Activated CD8-positive, alpha-beta memory T cell treated with anti-CD3 and anti-CD28 coated beads for 24 hours (primary cell): ENCODE data around the gene RRAGB.
A peak's percentile ranks its signal among the peaks of the same experiment; 100 is the strongest.
"Not testable (repeated sequence)": the region's sequence is repeated elsewhere in the genome, so short reads cannot be mapped to it uniquely, and the experiment has no call there.

Experiments used
- DNase-seq: peaks from one replicate; pipeline ENCODE4 v3.0.0-alpha.2; 2020

Gene RRAGB

GRCh38 chrX:55717521-55718497 is at the start of gene RRAGB:
Gene RRAGB (plus strand): TSS chrX:55717749. CDS start chrX:55718328, 579 bp downstream.
- peak; percentile 91 for DNase-seq

- DNase-seq, result no peak
Observed at GRCh38 chrX:55668084-55668483, 49.5 kb upstream of the RRAGB start.

GRCh38 chrX:55688579-55688978 is 29.0 kb upstream of the RRAGB start:
- DNase-seq, result not testable (repeated sequence)

- DNase-seq, result no peak
Observed at GRCh38 chrX:55695227-55696018, 22.1 kb upstream of the RRAGB start.

GRCh38 chrX:55697381-55697780 is 20.2 kb upstream of the RRAGB start:
- no peak for DNase-seq

DNA sequence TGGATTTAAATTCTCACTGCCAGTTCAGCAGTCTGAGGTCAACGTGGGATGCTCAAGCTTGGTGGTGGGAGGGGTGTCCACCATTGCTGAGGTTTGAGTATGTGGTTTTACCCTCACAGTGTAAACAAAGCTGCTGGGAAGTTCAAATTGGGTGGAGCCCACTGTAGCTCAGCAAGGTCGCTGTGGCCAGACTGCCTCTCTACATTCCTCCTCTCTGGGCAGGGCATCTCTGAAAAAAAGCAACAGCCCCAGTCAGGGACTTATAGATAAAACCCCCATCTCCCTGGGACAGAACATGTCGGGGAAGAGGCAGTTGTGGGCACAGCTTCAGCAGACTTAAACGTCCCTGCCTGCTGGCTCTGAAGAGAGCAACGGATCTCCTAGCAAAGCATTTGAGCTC is 14.9 kb upstream of the RRAGB start:
- DNase-seq, result no peak

GRCh38 chrX:55703436-55703835 is 14.1 kb upstream of the RRAGB start:
- DNase-seq, result not testable (repeated sequence)

DNA sequence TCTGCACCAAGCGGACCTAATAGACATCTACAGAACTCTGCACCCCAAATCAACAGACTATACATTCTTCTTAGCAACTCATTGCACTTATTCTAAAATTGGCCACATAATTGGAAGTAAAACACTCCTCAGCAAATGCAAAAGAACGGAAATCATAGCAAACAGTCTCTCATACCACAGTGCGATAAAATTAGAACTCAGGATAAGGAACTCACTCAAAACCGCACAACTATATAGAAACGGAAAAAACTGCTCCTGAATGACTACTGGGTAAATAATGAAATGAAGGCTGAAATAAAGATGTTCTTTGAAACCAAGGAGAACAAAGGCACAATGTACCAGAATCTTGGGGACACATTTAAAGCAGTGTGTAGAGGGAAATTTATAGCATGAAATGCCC is 12.5 kb upstream of the RRAGB start:
- not testable (repeated sequence) for DNase-seq

DNA sequence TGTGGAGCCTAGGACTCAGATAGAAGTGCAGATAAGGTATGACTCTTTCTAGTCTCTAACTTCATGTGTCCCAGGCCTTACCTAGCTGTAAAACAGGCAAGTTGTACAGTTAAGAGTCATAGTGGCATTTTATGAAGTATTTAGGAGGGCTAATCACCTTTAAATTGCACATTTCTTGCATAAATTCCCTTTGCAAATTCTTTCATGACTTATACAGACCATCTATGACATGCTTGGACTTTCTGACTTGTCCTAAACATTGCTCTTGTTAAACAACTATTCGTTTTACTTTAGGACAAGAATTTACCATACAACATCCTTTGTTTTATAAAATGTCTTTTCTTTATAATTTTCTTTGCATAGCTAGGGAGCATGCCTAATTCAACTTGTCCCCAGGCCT is 7.8 kb upstream of the RRAGB start:
- no peak for DNase-seq

GRCh38 chrX:55710701-55711100 is 6.8 kb upstream of the RRAGB start:
- no peak for DNase-seq

GRCh38 chrX:55713631-55714030 is 3.9 kb upstream of the RRAGB start:
- no peak for DNase-seq

DNA sequence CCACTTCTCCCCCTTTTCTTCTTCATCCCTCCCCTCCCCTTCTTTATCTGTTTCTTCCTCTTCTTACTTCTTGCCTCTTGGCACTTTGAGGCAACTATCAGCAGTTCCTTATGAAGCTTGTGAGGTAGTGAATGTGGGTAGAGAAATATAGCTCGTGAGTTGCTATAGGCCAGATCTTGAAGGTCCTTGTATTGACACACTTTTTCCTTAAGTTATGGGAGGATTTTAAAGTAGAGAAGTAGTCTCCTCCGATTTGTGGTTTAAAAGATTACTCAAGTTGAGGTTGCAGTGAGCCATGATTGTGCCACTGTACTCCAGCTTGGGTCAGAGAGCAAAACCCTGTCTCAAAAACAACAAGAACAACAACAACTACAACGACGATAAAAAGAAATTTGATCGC is 3.4 kb upstream of the RRAGB start:
- no peak for DNase-seq

DNA sequence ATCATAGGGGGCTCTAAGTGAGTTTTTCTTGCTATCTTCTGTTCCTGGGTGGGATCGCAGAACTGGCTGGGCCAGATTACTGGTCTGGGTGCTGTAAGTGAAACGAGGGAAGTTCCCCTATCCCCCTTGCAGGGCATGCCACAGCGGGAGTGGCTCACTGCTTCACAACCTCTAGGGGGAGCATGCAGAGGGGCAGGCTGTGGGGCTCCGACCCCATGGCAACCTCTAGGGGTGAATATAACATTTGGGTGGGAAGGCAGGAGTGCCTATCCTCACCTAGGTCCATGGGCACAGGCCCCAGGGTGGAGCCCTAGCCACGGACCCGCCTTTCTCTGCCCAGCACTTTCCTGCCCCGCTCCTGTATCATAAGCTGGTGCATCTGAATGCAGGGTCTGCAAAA is 1.7 kb upstream of the RRAGB start:
- no peak for DNase-seq

- no peak for DNase-seq
Observed at GRCh38 chrX:55716937-55717336, 612 bp upstream of the RRAGB start.

DNA sequence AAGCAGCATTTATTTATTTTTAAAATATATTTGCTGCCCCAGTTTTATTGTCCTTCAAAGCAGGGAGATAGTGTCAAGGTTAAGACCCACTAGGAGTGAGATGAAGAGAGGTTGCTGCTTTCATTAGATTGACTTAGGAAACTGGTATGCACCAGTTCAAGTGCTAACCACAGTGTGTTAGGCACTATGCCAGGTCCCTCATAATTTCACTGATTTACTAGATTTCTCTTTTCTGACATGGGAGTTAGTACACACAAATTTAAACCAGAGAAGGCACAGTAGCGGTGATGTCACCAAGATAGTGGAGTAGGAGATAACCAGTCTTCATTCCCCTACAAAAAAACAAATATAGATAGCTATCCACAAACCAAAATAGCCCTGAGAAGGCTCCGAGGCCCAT is 14.3 kb downstream of the RRAGB start:
- no peak for DNase-seq

DNA sequence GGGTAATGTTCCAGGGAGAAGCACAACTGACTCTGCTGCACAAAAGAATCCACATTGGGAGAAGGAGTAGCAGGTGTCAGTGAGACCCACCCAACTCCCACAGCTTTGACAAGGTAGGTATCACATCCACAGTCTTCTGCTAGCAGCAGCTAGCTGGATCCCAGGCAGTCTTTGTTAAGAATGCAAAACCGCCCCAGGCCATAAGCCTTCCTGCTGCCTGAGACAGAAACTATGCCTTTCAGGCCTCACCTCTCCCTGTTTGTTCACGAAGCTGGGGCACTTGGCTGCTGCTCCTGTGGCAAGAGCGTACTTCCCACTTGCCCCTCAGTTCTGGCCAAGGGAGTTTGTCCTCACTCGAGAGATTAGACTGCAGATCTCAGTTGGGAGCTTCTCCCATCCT is 21.4 kb downstream of the RRAGB start:
- DNase-seq, result no peak

GRCh38 chrX:55742649-55743048 is 25.1 kb downstream of the RRAGB start:
- no peak for DNase-seq

GRCh38 chrX:55748463-55748862 is 30.9 kb downstream of the RRAGB start:
- not testable (repeated sequence) for DNase-seq

DNA sequence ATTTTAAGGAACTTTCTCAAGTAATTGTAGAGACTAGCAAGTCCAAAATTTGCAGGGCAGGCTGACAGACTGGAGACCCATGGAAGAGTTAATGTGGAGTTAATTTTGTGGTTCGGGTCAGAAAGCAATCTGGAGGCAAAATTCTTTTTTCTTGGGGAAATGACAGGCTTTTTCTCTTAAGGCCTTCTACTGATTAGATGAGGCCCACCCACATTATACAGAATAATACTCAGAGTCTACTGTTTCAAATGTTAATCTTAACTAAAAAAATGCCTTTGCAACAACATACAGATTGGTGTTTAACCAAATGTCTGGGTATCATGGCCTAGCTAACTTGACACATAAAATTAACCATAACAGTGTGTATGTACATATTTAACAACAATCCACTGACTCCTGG is 32.7 kb downstream of the RRAGB start:
- DNase-seq, result no peak

- DNase-seq, result no peak
Observed at GRCh38 chrX:55754861-55755294, 37.3 kb downstream of the RRAGB start.

- no peak for DNase-seq
Observed at GRCh38 chrX:55758033-55758432, 40.5 kb downstream of the RRAGB start.

DNA sequence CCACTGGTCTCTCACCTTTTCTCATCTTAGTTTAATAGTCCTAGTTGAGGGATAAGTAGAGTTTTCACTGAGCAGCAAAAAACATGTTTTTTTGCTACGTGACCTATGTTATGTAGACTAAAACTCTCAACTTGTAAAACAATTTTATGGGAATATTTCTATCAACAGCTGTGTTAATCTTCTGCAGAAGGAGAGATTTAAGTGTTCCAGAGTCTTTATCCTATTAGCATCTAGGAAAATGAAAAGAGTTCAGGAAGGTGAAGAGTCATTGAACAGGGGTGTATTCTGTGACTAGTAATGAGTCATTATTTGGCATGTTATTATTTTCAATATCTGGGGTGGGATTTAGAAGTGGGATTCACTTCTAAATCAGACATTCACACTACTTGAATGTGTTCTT is 41.9 kb downstream of the RRAGB start:
- DNase-seq, result no peak

DNA sequence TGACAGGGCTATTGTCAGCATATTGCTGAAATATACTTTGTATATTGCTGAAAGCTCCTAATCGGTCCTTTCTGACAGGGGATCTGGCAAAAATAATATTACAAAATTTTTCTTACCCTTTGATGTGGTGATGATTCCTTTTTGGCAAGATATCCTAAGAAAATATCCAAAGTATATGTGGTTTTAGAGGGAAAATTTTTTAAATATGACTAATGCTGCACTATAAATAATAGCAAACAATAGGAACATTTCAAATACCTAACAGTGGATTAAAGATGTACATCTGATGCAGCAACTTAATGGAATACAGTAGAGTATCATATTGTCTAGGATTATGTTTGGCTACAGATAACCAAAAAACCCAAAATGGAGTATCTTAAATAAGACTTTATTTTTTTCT is 49.6 kb downstream of the RRAGB start:
- no peak for DNase-seq

DNA sequence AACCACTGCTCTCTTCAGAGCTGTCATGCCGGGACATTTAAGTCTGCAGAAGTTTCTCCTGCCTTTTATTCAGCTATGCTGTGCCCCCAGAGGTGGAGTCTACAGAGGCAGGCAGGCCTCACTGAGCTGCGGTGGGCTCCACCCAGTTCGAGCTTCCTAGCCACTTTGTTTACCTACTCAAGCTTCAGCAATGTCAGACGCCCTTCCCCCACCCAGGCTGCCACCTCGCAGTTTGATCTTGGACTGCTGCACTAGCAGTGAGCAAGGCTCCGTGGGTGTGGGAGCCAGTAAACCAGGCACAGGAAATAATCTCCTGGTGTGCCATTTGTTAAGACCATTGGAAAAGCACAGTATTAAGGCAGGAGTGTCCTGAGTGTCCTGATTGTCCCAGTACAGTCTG is 56.9 kb downstream of the RRAGB start:
- DNase-seq, result not testable (repeated sequence)
